GM19395 (cell line): ENCODE measurements around the gene C9orf72.

ENCODE experiments used
- ATAC-seq: cut with Tn5 transposase; IDR thresholded peaks from one replicate; pipeline ENCODE4 v1.9.1; 2021; ENCODE audit warnings: mild to moderate bottlenecking, moderate library complexity; ENCODE audit not compliant: unreplicated experiment

Gene C9orf72

GRCh38 chr9:27540502-27540901, 32.8 kb downstream of the C9orf72 start:
- no peak for ATAC-seq

GRCh38 chr9:27539479-27540441, 33.5 kb downstream of the C9orf72 start:
- ATAC-seq, result no peak

GRCh38 chr9:27538647-27539046, 34.6 kb downstream of the C9orf72 start:
- no peak for ATAC-seq

- ATAC-seq, result no peak
These were observed 35.5 kb downstream of the C9orf72 start for GRCh38 chr9:27537756-27538155.

- no peak for ATAC-seq
These were observed 36.2 kb downstream of the C9orf72 start for GRCh38 chr9:27537027-27537435.

- ATAC-seq, result no peak
These were observed 37.1 kb downstream of the C9orf72 start for GRCh38 chr9:27536168-27536567.

- peak; percentile 66 for ATAC-seq
These were observed 37.6 kb downstream of the C9orf72 start for GRCh38 chr9:27535701-27536118.

- no peak for ATAC-seq
These were observed 38.5 kb downstream of the C9orf72 start for GRCh38 chr9:27534658-27535209.

- no peak for ATAC-seq
These were observed 39.1 kb downstream of the C9orf72 start for GRCh38 chr9:27534131-27534530.

GRCh38 chr9:27533311-27533710, 40.0 kb downstream of the C9orf72 start:
- no peak for ATAC-seq

GRCh38 chr9:27532046-27532445, 41.2 kb downstream of the C9orf72 start:
- no peak for ATAC-seq

- ATAC-seq, result no peak
These were observed 42.1 kb downstream of the C9orf72 start for GRCh38 chr9:27530915-27531755.

GRCh38 chr9:27529316-27530278, 43.7 kb downstream of the C9orf72 start, which contains the start of gene MOB3B:
Gene MOB3B, minus strand, starts transcription at chr9:27529814. Its CDS starts 74,264 bp downstream, at chr9:27455550.
- peak; percentile 79 for ATAC-seq

- peak; percentile 50 for ATAC-seq
These were observed 44.4 kb downstream of the C9orf72 start for GRCh38 chr9:27528886-27529315.

- peak; percentile 60 for ATAC-seq
These were observed 45.0 kb downstream of the C9orf72 start for GRCh38 chr9:27528076-27528885.

GRCh38 chr9:27527702-27528075, 45.6 kb downstream of the C9orf72 start:
- ATAC-seq, result no peak

GRCh38 chr9:27524236-27524635, 49.0 kb downstream of the C9orf72 start, which contains the start of gene IFNK:
Gene IFNK, plus strand, starts transcription at chr9:27524290. Its CDS starts 47 bp downstream, at chr9:27524337.
- no peak for ATAC-seq

GRCh38 chr9:27523141-27523540, 50.1 kb downstream of the C9orf72 start:
- ATAC-seq, result no peak

- no peak for ATAC-seq
These were observed 52.3 kb downstream of the C9orf72 start for GRCh38 chr9:27520986-27521385.
